ENCODE results near the gene SNED1. TPM values are rescaled to one million over a fixed set of nuclear protein-coding genes. Genes with fewer than 3 reads are reported as not detected.

The SNED1 gene
- polyA plus RNA-seq, 4 donors: 7.4 to 14.0 (median 9.4) TPM

- no peak for DNase-seq (ENCODE audit: low read depth in 4 of 4, low spot score in 2 of 4)
Measured at GRCh38 chr2:241043581-241043980, 45.2 kb downstream of the SNED1 start.

GRCh38 chr2:241047253-241048010, 49.0 kb downstream of the SNED1 start:
- DNase-seq (ENCODE audit: low read depth in 4 of 4, low spot score in 2 of 4): no peak

GRCh38 chr2:241048149-241048948, 49.9 kb downstream of the SNED1 start:
- DNase-seq (ENCODE audit: low read depth in 4 of 4, low spot score in 2 of 4): no peak

- DNase-seq (ENCODE audit: low read depth in 4 of 4, low spot score in 2 of 4): no peak
Measured at GRCh38 chr2:241048949-241049343, 50.5 kb downstream of the SNED1 start.

- peak in 1 of 4 donors; percentile 28 for DNase-seq (ENCODE audit: low read depth in 4 of 4, low spot score in 2 of 4)
Measured at GRCh38 chr2:241049739-241050623, 51.6 kb downstream of the SNED1 start.

GRCh38 chr2:241050624-241051577, 52.5 kb downstream of the SNED1 start:
- DNase-seq (ENCODE audit: low read depth in 4 of 4, low spot score in 2 of 4): no peak

GRCh38 chr2:241051578-241052487, 53.4 kb downstream of the SNED1 start:
- DNase-seq (ENCODE audit: low read depth in 4 of 4, low spot score in 2 of 4): no peak

GRCh38 chr2:241052677-241053360, 54.4 kb downstream of the SNED1 start:
- no peak for DNase-seq (ENCODE audit: low read depth in 4 of 4, low spot score in 2 of 4)

GRCh38 chr2:241053576-241054251, 55.3 kb downstream of the SNED1 start:
- DNase-seq (ENCODE audit: low read depth in 4 of 4, low spot score in 2 of 4): no peak

GRCh38 chr2:241061275-241061674, 62.9 kb downstream of the SNED1 start:
- DNase-seq (ENCODE audit: low read depth in 4 of 4, low spot score in 2 of 4): no peak

- no peak for DNase-seq (ENCODE audit: low read depth in 4 of 4, low spot score in 2 of 4)
Measured at GRCh38 chr2:241062389-241063092, 64.1 kb downstream of the SNED1 start.

- DNase-seq (ENCODE audit: low read depth in 4 of 4, low spot score in 2 of 4): no peak
Measured at GRCh38 chr2:241063093-241063551, 64.7 kb downstream of the SNED1 start.

DNA sequence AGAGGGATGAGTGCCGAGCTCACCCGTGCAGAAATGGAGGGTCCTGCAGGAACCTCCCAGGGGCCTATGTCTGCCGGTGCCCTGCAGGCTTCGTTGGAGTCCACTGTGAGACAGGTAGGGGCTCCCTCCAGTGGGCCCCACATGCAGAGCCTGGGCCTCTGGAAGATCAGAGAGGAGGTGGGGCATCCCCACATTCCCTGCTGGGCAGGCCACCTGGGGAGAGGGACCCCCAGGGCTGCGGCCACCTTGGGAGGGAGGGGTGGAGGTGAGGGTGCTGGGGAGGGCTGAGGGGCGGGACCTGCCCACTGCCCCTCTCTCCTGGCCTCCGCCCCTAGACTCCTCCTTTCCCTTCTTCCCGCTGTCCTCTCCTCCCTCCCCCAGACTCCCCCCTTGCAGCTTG, 65.2 kb downstream of the SNED1 start:
- DNase-seq (ENCODE audit: low read depth in 4 of 4, low spot score in 2 of 4): no peak

DNA sequence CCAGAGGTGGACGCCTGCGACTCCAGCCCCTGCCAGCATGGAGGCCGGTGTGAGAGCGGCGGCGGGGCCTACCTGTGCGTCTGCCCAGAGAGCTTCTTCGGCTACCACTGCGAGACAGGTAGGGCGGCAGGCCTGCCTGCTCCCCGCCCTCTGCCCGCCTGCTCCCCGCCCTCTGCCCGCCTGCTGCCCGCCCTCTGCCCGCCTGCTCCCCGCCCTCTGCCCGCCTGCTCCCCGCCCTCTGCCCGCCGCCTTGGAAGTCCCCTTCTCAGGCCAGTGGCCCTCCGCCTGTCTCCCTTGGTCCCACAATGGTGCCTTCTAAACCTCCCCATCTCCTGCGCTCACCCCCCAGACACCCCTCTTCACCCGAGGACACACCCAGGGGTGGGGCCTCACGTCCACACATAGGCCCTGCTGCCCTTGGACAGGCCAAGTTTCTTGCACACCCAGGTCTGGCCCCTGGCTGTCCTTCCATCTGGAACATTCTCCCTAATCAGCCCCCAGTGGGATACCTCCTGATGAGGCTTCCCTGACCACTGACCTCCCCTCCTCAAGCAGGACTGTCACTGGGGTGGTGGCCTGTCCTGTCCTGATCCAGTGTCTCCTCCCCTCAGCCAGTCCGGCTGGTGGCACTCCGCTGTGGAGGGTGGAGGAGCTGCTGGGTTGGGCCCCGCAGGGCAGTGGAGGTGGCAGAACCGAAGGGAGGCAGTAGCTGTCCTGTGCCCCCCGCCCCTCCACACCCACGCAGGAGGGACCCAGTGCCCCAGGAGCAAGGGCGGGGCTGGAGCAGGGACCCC, 65.8 kb downstream of the SNED1 start:
- no peak for DNase-seq (ENCODE audit: low read depth in 4 of 4, low spot score in 2 of 4)

DNA sequence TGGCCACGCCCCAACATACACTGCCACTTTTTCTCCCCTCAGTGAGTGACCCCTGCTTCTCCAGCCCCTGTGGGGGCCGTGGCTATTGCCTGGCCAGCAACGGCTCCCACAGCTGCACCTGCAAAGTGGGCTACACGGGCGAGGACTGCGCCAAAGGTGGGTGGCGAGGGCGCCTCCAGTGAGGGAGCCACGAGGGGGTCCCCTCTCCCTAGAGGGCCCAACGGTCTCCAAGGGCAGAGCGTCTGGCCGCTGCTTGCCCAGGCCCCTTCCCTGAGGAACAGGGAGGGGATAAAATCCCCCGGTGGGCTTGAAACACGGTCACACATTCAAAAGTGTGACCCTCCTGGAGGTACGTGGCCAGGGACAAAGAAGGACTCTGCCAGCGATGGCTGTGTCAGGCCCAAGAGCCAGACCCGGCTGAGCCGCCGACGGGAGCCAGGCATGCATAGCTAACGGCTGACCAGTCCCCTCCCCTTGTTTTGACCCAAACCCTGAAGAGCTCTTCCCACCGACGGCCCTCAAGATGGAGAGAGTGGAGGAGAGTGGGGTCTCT, 66.5 kb downstream of the SNED1 start:
- DNase-seq (ENCODE audit: low read depth in 4 of 4, low spot score in 2 of 4): no peak

DNA sequence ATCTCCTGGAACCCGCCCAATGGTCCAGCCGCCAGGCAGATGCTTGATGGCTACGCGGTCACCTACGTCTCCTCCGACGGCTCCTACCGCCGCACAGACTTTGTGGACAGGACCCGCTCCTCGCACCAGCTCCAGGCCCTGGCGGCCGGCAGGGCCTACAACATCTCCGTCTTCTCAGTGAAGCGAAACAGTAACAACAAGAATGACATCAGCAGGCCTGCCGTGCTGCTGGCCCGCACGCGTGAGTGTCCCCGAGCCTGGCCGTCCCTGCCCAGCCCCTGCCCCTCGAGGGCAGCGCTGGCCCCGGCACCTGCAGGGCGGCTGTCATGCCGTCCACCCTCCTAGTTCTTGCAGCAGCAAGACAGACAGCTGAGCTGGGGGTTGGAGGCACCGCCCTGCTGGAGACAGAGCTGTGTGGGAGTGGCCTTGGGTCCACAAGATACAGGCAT, 67.0 kb downstream of the SNED1 start:
- DNase-seq (ENCODE audit: low read depth in 4 of 4, low spot score in 2 of 4): no peak

Data from left renal cortex interstitium (tissue), 4 donors.